WTC11 (cell line): ENCODE data around the gene DBET.
"Not testable (repeated sequence)": the region's sequence is repeated elsewhere in the genome, so short reads cannot be mapped to it uniquely, and the experiment has no call there.

Experiments used
- CREB1 ChIP-seq: sonication (generic); formaldehyde crosslinking; IDR thresholded peaks from 2 replicates; pipeline ENCODE4 v1.8.0; 2023; ENCODE audit warnings: mild to moderate bottlenecking, missing genetic modification reagents
- CTCF ChIP-seq: fragments of 200-600 bp; IDR thresholded peaks from 2 replicates; pipeline ENCODE4 v1.8.0; 2022; ENCODE audit warnings: antibody characterized with exemption
- TEAD4 ChIP-seq: sonication (generic); formaldehyde crosslinking; IDR thresholded peaks from 2 replicates; pipeline ENCODE4 v1.8.0; 2022; ENCODE audit warnings: mild to moderate bottlenecking, missing genetic modification reagents
- TF ChIP-seq, protein P1 (sequence below): sonication (generic); formaldehyde crosslinking; IDR thresholded peaks from 2 replicates; pipeline ENCODE4 v1.8.1; 2022; ENCODE audit warnings: missing genetic modification reagents, borderline replicate concordance
- TF ChIP-seq, protein P2 (sequence below): sonication (generic); formaldehyde crosslinking; IDR thresholded peaks from 2 replicates; pipeline ENCODE4 v1.8.0; 2022; ENCODE audit warnings: mild to moderate bottlenecking, missing genetic modification reagents

DNA sequence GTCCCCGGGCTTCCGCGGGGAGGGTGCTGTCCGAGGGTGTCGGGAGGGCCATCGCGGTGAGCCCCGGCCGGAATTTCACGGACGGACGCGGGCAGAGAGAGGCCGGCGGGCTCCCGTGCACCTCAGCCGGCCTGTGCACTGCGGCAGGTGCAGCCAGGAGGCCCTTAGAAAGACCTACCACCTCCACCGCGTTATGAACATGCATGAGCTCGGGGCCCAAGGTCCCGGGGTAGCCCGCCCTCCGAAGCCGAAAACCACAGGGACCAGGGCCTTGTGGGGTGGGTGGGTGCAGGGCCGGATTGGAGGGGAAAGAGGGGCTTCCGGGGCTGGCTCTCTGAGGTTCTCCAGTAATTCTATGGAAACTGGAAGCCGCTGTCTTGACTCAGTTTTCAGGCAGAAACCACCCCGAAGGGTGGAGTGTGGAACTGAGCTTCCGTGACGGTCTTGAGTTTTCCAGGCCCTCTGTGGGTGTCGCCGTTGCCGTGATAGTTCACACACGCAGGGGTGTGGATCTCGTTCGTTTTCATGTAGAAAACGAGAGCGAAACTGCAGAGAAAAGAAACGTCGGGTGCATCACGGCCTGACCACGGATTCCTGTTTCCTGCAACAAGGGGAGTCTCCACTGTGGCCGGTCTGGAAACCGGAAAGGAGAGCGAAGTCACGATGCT is 41.6 kb upstream of the DBET start:
- TF ChIP-seq, protein P1, sequence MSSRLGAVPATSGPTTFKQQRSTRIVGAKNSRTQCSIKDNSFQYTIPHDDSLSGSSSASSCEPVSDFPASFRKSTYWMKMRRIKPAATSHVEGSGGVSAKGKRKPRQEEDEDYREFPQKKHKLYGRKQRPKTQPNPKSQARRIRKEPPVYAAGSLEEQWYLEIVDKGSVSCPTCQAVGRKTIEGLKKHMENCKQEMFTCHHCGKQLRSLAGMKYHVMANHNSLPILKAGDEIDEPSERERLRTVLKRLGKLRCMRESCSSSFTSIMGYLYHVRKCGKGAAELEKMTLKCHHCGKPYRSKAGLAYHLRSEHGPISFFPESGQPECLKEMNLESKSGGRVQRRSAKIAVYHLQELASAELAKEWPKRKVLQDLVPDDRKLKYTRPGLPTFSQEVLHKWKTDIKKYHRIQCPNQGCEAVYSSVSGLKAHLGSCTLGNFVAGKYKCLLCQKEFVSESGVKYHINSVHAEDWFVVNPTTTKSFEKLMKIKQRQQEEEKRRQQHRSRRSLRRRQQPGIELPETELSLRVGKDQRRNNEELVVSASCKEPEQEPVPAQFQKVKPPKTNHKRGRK (CRISPR knock-in tag) = not testable (repeated sequence)
- not testable (repeated sequence) for TF ChIP-seq CTCF; TEAD4 (CRISPR knock-in tag); CREB1 (CRISPR knock-in tag)
- TF ChIP-seq, protein P2, sequence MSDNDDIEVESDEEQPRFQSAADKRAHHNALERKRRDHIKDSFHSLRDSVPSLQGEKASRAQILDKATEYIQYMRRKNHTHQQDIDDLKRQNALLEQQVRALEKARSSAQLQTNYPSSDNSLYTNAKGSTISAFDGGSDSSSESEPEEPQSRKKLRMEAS (CRISPR knock-in tag) = not testable (repeated sequence)
